Activated effector memory CD4-positive, alpha-beta T cell treated with Interleukin-2 at 50 U/mL for 16 hours (primary cell): ENCODE results near the gene TXNDC12.
"Not testable (repeated sequence)": the region's sequence is repeated elsewhere in the genome, so short reads cannot be mapped to it uniquely, and the experiment has no call there.

Experiments
- DNase-seq: peaks from one replicate; pipeline ENCODE4 v3.0.0-alpha.2; 2020

TXNDC12 gene

DNA sequence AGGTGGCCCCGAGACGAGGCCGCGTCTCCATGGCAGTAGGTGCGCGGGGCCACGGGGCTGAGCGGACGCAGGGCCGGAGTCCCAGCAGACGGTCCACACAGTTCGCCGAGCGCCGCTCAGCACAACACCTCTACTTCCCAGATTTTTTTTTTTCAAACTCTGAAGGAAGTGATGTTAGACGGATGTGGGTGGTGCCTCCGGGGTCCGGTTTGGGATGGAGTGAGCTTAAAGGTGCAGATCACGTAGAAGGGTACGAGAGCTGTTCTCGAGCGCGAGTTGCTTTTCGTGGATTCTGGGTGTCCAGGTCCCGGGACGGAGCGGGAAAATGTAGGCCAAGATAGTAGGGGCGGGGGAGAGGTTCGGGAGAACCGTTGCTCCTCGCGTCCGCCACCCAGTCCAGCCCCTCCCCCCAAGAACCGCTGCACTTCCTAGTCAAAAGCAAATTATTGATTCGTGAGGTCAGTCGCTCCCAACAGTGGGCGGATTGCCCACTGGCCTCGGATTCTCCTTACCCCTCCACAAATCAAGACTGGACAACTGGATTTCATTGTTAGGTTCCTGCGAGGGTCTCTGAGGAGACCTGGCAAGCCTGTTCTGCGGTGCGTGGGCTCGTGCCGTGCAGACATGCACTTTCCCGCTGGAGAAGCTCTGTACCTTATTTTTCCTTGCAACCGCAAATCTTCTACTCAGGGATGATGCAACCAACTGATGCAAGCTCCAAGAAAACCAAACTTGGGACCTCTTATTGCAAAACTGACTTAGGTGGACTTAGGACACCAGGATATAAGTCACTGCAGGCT lies at the start of gene TXNDC12:
Gene TXNDC12 (minus strand): TSS at position 126 of the 800 bp plus-strand sequence. CDS start 95 bp downstream, at position 31.
- peak; percentile 49 for DNase-seq

DNA sequence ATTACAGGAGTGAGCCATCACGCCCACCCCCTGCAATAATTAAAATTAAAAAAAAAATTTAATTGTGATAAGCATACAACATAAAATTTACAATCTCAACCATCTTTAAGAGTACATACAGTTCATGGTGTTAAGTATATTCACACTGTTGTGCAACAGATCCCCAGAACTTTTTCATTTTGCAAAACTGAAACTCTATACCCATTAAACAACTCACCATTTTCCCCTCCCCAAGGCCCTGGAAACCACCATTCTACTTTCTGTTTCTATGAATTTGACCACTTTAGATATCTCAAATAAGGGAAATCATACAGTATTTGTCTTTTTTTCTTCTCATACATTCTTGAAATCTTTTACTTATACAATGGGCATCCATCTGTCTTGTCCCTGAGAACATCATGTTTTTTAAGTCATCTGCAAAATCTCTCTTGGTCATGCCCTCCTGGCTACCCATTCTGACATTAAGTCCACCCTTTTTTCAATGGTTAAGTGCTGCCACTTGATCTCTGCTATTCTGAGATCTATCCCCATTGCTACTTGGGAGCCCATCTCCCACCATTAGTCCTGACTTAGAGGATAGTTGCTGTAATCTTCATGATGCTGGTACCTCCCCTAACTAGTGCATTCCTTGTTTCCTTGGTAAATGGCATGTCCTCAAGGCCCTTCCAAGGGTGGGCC lies 47.5 kb upstream of the TXNDC12 start:
- DNase-seq, result no peak

DNA sequence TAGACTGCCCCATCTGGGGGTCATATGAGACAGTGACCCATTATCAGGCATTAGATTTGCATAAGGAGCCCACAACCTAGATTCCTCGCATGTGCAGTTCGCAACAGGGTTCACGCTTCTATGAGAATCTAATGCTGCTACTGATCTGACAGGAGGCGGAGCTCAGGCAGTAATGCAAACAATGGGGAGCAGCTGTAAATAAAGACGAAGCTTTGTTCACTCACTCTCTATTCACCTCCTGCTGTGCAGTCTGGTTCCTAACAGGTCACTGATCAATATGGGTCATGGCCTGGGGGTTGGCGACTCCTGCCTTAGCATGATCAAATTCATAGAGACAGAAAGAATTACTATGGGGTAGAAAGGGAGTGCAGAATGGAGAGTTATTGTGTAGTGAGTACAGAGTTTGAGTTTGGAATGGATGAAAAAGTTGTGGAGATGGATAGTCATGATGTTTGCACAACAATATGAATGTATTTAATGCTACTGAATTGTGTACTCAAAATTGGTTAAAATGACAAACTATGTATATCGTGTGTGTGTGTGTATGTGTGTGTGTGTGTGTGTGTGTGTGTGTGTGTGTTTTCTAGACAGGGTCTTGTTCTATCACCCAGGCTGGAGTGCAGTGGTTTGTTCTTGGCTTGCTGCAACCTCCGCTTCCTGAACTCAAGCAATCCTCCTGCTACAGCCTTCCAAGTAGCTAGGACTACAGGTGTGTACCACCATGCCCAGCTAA lies 43.3 kb upstream of the TXNDC12 start:
- no peak for DNase-seq

DNA sequence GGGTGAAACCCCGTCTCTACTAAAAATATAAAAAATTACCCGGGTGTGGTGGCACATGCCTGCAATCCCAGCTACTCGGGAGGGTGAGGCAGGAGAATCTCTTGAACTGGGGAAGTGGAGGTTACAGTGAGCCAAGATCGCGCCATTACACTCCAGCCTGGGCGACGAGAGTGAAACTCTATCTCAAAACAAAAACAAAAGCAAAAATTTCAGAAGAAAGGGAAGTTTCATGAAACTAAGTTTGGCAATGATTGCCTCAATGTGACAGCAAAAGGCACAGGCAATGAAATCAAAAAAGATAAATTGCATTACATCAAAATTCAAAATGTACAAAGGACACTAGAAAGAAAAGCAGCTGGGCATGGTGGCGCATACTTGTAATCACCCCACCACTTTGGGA lies 41.2 kb upstream of the TXNDC12 start:
- no peak for DNase-seq

DNA sequence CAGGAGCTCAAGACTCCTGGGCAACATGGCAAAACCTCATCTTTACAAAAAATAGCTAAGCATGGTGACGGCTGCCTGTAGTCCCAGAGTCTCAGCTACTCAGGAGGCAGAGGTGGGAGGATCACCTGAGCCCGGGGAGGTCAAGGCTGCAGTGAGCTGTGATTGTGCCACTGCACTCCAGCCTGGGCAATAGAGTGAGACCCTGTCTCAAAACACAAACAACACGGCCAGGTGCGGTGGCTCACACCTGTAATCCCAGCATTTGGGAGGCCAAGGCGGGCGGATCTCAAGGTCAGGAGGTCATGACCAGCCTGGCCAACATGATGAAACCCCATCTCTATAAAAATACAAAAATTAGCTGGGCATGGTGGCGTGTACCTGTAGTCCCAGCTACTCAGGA lies 39.3 kb upstream of the TXNDC12 start:
- DNase-seq, result not testable (repeated sequence)

DNA sequence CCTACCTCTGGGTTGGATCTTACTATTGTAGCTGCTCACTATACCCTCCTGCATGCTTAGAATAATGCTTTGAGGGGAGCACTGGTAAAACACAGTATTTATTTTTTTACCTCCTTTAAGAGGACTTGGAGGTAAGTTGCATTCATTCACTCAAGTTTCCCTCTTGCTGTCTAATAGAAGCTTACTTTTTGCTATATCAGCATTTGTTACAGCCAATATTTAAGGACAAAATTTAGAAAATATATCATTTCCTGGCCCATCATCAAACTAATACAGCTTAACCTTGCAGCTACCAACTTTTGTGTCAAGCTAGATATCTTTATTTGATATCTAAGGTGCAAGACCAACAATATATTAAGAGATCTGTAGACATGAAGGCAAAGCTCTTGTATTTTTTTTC lies 32.9 kb upstream of the TXNDC12 start:
- not testable (repeated sequence) for DNase-seq

DNA sequence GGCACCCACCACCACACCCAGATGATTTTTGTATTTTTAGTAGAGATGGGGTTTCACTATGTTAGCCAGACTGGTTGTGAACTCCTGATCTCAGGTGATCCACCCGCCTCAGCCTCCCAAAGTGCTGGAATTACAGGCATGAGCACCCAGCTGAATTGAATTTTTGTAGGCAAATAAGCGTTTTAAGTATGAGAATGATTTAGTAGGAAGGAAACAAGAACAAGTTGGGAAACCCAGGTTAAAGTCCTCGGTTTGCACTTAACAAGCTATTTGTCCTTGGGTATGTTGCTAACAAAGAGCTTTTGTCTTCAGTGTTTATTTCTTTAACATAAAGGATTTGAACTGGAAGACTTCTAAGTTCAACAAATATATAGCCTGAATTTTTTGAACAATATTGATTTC lies 25.0 kb upstream of the TXNDC12 start:
- DNase-seq, result no peak

DNA sequence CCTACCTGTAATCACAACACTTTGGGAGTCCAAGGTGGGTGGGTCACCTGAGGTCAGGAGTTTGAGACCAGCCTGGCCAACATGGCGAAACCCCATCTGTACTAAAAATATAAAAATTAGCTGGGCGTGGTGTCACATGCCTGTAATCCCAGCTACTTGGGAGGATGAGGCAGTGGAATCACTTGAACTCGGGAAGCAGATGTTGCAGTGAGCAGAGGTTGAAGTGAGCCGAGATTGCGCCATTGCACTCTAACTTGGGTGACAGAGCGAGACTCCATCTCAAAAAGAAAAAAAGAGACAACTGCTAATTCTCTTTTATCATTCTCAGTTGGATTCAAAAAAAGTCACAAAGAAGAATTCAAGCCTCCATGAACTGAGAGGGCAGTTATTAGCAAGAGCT lies 22.3 kb upstream of the TXNDC12 start:
- DNase-seq, result not testable (repeated sequence)

DNA sequence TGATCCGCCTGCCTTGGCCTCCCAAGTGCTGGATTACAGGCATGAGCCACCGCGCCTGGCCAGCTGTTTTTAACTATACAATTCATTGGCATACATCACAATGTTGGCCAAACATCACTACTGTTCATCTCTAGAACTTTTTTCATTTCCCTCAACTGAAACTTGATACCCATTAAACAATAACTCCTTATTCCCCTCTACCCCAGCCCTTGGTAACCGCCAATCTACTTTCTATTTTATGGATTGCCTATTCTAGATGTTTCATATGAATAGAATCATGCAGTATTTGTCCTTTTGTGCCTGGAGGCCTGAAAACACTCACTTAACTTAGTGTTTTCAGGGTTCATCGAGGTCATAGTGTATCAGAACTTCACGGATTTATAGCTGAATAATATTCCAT lies 17.3 kb upstream of the TXNDC12 start:
- DNase-seq, result no peak

DNA sequence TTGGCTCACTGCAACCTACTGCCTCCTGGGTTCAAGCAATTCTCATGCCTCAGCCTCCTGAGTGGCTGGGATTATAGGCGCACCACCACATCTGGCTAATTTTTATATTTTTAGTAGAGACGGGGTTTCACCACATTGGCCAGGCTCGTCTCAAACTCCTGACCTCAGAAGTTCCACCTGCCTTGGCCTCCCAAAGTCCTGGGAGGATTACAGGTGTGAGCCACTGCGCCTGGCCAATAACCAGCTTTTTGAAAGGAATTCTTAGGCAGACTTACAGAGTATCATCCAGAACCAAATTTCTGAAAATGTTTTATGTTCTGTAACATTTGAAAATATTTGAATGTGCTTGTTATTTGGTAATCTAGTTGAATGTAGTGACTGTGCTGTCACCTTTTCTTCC lies 15.7 kb upstream of the TXNDC12 start:
- DNase-seq, result no peak

DNA sequence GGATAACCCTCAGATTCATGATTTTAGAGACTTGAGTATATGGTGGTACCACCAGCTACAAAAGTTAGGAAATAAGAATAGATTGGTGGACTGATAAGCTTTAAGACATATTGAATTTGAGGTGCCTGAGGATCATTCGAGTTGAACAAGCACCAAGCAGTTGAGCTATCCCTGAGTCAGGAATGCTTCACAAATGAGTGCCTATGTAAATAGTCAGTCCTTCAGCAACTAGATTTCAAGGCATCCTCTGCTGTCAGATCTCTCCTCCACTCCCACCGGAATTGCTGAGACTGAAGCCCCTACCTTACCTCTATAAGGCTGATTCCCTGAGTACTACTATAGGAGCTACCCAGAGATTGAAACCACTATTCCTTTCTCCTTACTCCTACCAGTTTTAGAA lies 8.2 kb upstream of the TXNDC12 start:
- DNase-seq, result no peak

DNA sequence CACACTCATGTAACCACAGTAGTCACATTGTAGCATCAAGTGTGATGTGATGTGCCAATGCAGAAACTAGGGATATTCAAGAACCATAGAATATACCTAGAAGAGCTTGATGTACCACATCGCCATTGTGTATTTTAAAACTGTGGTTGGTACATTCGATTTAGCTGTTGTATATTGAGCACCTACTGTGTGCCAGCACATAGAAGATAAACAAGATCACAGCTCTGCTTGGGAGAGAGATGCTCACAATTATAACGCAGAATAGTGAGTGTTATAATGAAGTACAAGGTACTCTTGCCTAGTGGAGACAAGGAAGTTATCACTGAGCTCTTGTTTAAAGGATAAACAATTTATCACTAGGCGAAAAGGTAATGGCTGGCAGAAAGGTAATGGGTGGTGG lies 5.8 kb upstream of the TXNDC12 start:
- no peak for DNase-seq

DNA sequence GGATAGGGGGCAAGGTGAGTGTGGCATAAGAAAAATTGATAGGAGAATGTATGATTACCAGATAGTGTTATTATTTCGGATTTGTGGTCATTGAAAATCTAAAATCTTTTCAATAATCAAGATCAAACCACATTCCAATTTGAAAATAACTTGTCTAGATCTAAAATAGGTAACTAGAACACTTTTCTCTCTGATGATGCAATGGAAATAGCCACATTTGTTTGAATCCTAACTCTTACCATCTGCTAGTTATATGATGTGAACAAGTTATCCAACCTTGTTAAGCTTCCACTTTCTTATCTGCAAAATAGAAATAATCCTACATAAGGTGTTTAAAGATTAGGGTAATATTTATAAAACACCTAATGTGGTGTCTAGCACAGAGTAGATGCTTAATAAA lies 4.9 kb upstream of the TXNDC12 start:
- no peak for DNase-seq

DNA sequence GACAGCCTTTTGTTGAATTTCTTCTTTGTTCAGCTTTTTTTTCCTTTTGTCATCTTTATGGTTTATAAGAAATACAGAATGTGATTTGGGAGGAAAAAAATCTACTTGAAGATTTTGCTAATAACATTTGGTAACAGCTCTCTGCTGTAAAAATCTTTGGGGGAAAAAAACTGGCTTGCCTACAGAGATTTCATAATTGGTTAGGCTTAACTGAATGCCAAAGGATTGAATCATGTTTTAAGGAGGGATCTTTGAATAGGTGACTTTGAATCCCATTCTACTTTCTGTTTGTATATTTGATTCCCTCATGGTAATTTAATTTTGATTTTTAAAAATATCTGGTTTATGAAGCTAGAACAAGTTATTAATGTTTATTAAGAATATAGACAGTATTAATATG lies 4.3 kb upstream of the TXNDC12 start:
- DNase-seq, result no peak

DNA sequence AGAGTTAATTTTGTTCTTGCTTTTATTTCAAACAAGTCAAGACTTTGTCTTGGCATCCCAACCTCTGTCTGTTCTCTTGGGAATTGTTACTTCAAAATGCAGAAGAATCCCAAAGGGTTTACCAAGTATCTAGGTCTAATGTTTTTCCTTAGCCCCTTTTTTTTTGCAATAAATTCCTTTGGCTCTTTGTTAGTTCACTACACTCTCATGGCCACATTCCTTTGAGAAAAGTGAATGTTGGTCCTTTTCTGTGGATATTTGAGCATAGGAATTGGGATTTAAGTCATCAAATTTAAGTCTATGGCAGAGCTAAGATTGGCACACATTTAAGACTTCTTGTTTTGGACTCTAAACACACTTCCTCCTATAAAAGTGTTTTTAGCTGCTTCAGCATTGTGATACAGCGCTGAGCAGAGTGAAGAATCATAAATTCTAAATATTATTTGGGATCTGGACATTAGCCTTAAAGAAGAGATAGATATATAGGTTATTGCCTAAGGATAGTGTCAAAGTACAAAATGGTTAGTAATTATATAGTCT lies 3.0 kb upstream of the TXNDC12 start:
- no peak for DNase-seq

DNA sequence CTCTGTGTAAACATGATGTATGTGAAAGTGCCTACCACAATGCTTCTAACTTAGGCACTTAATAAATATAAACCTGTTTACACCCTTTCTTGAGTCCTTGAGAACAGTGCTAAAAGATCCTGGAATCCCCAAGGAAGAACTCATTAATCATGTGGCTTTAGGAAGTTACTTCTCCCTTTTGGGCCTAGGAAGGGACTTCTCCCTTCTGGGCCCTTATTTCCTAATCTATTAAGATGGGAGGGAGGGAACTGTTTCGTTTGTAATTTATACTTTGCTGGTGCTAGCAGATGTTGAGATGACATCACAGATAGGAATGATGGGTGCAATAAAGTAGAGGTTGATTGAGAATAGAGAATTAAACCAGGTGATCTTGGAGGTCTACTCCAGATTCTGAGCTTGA lies 2.3 kb upstream of the TXNDC12 start:
- DNase-seq, result no peak

DNA sequence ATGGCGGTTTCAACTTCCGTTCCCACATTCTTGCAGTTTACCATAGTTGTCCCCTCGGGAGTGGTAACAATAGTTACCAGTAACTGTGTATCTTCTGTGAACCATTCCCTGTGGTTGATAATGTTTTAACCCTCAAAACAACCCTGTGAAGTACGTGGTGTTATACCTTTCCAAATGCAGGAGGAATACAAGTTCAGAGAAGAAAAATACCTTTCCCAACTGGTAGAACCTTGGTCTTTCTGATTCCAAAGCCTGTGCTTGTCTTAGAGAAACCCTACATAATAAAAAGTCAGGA lies 1.9 kb upstream of the TXNDC12 start:
- DNase-seq, result no peak

DNA sequence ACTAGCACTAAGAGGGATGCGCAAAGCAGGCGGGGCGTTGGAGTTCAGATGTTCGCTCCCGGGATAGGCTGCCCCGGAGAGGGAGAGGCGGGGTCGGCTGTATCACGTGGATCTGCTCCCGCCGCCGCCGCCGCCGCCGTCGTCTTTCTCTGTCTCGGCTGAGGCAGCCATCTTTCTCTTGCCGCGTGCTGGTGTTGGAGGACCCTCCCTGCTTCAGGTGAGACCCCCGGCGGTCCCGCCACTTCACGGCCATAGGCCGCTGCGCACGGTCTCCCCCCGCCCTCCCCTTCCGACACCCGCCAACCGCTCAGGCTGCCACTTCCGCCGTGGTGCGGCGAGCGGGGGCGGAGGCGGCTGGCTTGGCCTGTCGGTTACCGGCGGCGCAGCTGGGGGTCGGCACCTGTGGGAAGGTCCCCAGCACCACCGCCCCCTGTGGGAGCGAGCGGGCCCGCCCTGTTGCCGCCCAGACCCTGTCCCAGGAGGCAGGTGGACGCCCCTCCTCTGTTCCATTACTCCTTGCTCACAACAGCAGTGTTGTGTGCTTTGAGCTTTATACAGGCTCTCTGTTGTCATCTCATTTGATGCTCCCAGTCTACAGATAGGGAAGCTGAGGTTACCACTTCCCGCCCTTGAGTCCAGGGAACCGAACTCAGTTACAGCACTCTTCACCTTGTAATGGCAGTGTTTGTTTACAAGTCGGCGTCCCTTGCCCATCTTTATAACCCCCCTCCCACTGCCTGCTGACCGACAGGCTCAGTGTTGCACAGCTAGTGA lies 1.4 kb upstream of the TXNDC12 start, which contains the start of gene BTF3L4:
Gene BTF3L4 (plus strand): TSS at position 133 of the 774 bp plus-strand sequence. CDS start 3,553 bp downstream, outside the sequence.
- peak; percentile 90 for DNase-seq

DNA sequence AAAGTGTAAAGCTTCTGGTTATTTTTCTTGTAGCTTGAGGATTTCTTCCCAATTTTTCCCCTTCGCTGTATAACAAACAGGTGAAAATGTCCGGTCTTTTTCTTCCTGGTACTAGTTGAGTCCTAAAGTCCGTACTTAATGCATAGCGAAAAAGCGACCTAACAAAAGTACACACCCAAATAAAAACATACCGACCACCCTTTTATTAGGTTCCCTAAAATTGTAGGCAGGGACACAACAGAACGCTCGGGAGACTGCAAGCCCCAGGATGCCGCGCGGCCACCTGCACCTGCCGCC lies 823 bp upstream of the TXNDC12 start:
- no peak for DNase-seq

DNA sequence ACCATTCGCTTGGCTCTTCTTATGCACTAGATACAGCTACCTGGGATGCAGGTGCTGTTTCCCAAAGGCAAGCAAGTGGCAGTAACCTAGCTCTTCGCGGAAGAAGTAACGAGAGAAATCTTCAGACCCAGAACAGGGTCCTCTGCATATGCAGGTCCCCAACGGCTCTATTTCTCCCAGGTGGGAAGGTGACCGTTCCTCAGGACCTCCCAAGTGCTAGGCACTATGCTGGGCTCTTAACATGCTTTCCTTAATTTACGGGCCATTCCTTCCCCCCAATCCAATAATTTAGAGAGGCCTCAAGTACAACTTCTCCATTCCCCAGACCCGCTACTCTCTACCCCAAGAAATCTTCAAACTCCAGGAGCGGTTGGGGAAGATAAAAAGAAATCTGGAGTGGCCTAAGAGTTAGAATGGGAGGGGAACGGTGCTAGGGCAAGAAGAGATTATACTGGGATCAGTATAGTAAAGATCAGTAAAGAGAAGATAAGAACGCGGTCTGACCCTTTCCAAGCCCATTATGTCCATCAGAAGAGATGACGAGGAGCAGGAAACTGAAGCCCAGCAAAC lies 410 bp downstream of the TXNDC12 start:
- DNase-seq, result no peak

DNA sequence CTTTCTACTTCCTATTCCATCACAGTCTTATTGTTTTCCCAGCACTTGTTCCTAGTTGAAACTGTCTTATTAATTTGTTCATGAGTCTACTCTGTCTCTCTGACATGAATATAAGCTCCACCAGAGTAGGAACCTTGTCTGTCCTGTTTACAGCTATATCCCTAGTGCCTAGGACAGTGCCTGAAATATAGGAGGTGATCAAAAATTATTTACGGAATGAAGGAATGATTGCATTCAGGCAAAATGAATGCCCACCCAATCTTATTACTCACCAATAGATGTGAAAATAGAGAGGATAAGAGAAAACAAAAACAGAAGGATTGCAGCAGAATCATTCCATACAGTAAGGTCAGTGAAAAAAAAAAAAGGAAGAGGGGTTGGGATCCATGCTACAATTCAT lies 1.1 kb downstream of the TXNDC12 start:
- no peak for DNase-seq

DNA sequence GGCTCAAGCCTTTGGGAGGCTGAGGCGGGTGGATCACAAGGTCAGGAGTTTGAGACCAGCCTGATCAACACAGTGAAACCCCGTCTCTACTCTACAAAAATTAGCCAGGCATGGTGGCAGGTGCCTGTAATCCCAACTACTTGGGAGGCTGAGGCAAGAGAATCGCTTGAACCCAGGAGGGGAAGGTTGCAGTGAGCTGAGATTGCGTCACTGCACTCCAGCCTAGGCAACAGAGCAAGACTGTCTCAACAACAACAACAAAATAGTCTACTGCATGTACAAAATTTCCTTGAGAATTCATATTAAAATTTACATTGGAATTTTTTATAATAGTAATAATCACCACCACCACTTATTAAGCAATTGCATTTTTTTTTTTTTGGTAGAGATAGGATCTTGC lies 5.7 kb downstream of the TXNDC12 start:
- DNase-seq, result not testable (repeated sequence)
